GM06990 (cell line): ENCODE data around the gene ARMH1.
"Not testable (repeated sequence)": the region's sequence is repeated elsewhere in the genome, so short reads cannot be mapped to it uniquely, and the experiment has no call there.

Experiments used
- DNase-seq: peaks from one replicate; pipeline ENCODE4 v3.0.0-alpha.2; 2011; ENCODE audit not compliant: insufficient read length; ENCODE audit errors: extremely low read depth
- H3K27me3 ChIP-seq: replicated peaks from 2 replicates; pipeline ENCODE4 v1.6.0; 2011; ENCODE audit warnings: low read length; ENCODE audit not compliant: control insufficient read depth, insufficient read depth
- H3K36me3 ChIP-seq: 2 replicates; pipeline ENCODE4 v1.5.1; 2011; ENCODE audit warnings: low read length; ENCODE audit not compliant: control insufficient read depth, insufficient read depth
- H3K4me3 ChIP-seq: replicated peaks from 2 replicates; pipeline ENCODE4 v1.5.1; 2011; ENCODE audit warnings: low read depth, mild to moderate bottlenecking, control low read depth, low read length
- TF ChIP-seq, protein P1 (sequence below): IDR thresholded peaks from 2 replicates; pipeline ENCODE4 v1.5.1; 2011; ENCODE audit warnings: low read length, control low read depth, mild to moderate bottlenecking, inconsistent platforms; ENCODE audit not compliant: insufficient read depth, poor library complexity, severe bottlenecking

Gene ARMH1

GRCh38 chr1:44735992-44736391, 61.5 kb downstream of the ARMH1 start:
- H3K4me3 ChIP-seq: no peak overlapping the region
- no peak for DNase-seq
- no peaks in the 10 kb centered on the region for H3K27me3 ChIP-seq
- TF ChIP-seq, protein P1, sequence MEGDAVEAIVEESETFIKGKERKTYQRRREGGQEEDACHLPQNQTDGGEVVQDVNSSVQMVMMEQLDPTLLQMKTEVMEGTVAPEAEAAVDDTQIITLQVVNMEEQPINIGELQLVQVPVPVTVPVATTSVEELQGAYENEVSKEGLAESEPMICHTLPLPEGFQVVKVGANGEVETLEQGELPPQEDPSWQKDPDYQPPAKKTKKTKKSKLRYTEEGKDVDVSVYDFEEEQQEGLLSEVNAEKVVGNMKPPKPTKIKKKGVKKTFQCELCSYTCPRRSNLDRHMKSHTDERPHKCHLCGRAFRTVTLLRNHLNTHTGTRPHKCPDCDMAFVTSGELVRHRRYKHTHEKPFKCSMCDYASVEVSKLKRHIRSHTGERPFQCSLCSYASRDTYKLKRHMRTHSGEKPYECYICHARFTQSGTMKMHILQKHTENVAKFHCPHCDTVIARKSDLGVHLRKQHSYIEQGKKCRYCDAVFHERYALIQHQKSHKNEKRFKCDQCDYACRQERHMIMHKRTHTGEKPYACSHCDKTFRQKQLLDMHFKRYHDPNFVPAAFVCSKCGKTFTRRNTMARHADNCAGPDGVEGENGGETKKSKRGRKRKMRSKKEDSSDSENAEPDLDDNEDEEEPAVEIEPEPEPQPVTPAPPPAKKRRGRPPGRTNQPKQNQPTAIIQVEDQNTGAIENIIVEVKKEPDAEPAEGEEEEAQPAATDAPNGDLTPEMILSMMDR: no peak
- no peaks in the 10 kb centered on the region for H3K36me3 ChIP-seq

DNA sequence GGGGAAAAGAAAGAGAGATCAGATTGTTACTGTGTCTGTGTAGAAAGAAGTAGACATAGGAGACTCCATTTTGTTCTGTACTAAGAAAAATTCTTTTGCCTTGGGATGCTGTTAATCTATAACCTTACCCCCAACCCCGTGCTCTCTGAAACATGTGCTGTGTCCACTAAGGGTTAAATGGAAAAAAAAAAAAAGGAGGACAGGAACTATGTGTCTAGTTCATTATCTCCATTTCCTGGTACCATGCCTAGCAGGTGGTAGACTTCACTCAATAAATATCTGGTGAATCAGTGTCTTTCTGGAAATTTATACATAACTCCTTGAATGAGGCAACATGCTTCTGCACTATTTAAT, 64.4 kb downstream of the ARMH1 start:
- DNase-seq: not testable (repeated sequence)
- peak overlapping the region; percentile 72 for H3K4me3 ChIP-seq

DNA sequence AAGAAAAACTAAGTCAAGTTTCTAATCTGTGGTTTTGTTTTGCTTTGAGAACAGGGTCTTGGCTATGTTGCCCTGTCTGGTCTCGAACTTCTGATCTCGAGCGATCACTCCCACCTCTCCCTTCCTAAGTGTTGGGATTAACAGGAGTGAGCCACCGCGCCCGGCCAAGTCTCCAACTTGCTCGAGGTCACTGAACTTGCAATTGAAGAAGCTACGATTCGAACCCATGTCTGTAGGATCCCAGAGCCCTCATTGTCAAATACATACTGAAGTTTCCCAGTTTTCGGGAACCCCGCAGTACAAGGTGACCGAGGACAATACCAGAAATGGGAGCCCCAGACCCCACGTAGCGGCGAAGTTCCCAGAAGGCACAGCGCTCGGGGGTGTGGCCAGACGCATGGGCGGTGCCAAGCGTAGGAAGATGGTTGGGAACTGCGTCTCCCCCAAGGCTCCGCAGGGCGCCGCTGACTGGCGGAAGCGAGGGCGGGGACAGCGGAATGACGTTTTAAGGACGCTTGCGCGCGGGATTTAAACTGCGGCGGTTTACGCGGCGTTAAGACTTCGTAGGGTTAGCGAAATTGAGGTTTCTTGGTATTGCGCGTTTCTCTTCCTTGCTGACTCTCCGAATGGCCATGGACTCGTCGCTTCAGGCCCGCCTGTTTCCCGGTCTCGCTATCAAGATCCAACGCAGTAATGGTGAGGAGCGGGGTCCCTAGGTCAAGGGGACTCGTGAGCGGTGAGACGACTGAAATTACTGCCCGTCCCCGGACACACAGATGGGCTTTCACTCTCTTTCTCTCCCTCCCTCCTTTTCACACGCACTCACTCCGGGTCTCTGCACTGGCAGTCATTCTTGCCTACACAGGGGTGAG, 65.0 kb downstream of the ARMH1 start, which contains the start of gene KIF2C:
KIF2C (plus strand) TSS at position 531 of the 872 bp plus-strand sequence; CDS start at position 627, 96 bp downstream.
- Histone ChIP-seq H3K36me3 (peaks cover 6% of the 10 kb centered on the region; the same call in 1 of the 2 replicates), H3K4me3 (peak within 1 kb of the TSS; percentile 72), H3K27me3 (no peaks in the 10 kb centered on the region)
- peak; percentile 98 for DNase-seq
- TF ChIP-seq, protein P1: no peak

More for the DNA sequence above, 64.4 kb downstream of the ARMH1 start:
- H3K27me3 ChIP-seq, H3K36me3 ChIP-seq: not testable (repeated sequence)

DNA sequence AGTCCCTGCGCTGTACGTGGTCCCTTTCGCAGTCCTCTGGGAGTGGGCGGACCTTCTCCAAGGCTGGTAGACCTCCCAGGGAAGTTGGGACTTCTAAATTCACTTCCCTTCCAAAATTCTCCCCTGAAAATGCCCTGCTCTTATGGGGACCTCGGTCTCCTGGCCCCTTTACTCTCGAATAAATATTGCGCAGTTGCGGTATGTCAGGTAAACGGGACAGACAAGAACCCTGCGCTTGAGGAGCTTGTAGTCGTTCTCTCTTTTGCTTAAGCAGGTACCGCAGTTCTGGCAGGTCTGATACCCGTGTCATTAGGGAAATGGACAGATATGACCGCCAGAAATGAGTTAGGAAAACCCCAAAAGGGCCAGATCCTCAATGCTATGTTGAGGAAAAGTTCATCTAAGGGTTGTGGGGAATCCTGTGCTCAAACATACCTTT, 65.7 kb downstream of the ARMH1 start:
- no peaks in the 10 kb centered on the region for H3K27me3 ChIP-seq
- no peak for DNase-seq
- H3K36me3 ChIP-seq: peaks cover 6% of the 10 kb centered on the region; the same call in 1 of the 2 replicates
- TF ChIP-seq, protein P1: no peak
- H3K4me3 ChIP-seq: peak overlapping the region; percentile 72

DNA sequence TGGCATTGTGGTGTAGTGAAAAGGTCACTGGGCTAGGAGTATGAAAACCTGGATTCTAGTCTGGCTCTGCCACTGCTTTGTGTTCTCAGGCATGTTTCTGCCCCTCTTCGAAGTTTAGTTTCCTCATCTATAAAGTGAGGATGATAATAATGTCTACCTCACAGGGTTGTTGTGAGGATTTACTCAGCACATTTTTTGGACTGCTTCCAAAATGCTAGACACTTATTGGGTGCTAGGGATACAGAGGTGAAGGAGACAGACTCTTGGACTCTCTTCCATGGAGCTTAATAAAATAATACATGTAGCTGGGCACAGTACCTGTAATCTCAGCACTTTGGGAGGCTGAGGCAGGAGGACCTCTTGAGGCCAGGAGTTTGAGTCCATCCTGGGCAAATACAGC, 68.7 kb downstream of the ARMH1 start:
- no peak overlapping the region for H3K4me3 ChIP-seq

GRCh38 chr1:44747878-44748277, 73.4 kb downstream of the ARMH1 start:
- H3K36me3 ChIP-seq: peaks cover 20% of the 10 kb centered on the region
- H3K4me3 ChIP-seq: no peak overlapping the region
- no peaks in the 10 kb centered on the region for H3K27me3 ChIP-seq
- TF ChIP-seq, protein P1: no peak
- DNase-seq: no peak

More for the DNA sequence above, 68.7 kb downstream of the ARMH1 start:
- no peaks in the 10 kb centered on the region for H3K27me3 ChIP-seq
- DNase-seq: no peak
- H3K36me3 ChIP-seq: peaks cover 10% of the 10 kb centered on the region
- TF ChIP-seq, protein P1: no peak
